PC-9 (cell line): ENCODE results near the gene MARCHF3.
"Not testable (repeated sequence)": the region's sequence is repeated elsewhere in the genome, so short reads cannot be mapped to it uniquely, and the experiment has no call there.

Experiments
- EZH2 ChIP-seq: fragments of 200-600 bp; sonication (generic); IDR thresholded peaks from 2 replicates; pipeline ENCODE4 v1.8.0; 2017; ENCODE audit warnings: antibody characterized with exemption, low read depth
- TF ChIP-seq, protein P1 (sequence below): fragments of 200-600 bp; sonication (generic); conservative IDR thresholded peaks from 2 replicates; pipeline ENCODE4 v1.6.1; 2017; ENCODE audit warnings: mixed run types, antibody characterized with exemption, mild to moderate bottlenecking, moderate library complexity

DNA sequence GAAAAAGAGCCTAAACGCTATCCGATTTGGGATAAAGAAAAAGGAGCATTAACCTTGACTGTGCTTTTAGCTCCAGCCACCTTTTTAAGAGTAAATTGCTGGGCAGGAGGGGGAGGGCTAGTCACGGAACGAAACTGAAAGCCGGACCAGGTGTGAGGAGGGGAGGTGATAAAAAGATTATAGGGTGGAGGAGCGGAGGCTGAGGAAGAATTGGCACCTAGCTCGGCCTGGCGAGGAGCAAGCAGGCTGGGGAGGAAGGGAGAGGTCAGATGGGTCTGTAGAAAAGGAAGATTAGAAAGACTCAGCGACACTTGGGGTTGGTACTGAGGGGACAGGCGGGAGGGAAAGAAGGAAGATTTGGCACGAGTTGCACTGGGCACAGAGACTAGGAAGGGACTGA lies 187.0 kb downstream of the MARCHF3 start:
- not testable (repeated sequence) for TF ChIP-seq EZH2
- TF ChIP-seq, protein P1, sequence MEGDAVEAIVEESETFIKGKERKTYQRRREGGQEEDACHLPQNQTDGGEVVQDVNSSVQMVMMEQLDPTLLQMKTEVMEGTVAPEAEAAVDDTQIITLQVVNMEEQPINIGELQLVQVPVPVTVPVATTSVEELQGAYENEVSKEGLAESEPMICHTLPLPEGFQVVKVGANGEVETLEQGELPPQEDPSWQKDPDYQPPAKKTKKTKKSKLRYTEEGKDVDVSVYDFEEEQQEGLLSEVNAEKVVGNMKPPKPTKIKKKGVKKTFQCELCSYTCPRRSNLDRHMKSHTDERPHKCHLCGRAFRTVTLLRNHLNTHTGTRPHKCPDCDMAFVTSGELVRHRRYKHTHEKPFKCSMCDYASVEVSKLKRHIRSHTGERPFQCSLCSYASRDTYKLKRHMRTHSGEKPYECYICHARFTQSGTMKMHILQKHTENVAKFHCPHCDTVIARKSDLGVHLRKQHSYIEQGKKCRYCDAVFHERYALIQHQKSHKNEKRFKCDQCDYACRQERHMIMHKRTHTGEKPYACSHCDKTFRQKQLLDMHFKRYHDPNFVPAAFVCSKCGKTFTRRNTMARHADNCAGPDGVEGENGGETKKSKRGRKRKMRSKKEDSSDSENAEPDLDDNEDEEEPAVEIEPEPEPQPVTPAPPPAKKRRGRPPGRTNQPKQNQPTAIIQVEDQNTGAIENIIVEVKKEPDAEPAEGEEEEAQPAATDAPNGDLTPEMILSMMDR = not testable (repeated sequence)
